GM18511 (cell line): Measurements from ENCODE around the gene B3GNT2.

Source experiments
- ATAC-seq: cut with Tn5 transposase; IDR thresholded peaks from one replicate; pipeline ENCODE4 v1.9.1; 2021; ENCODE audit warnings: mild to moderate bottlenecking, moderate library complexity; ENCODE audit not compliant: unreplicated experiment

Gene B3GNT2

DNA sequence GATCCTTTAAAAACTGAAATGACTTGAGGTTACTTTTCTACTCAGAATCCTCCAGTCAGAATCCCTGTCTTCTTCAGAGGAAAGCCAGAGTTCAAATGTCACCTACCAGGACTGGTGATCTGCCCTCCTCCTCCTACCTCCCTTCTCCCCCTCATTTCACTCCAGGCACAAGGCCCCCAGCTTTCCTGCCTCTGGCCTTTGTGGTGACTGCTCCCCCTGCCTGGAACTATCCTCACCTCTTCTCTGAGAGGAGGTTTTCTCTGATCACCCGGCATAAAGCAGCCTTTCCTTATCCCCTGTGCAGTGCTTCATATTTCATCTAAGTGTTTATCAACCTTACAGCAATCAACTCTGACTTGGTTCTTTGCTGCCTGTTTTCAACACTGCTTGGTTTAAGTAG is 6.8 kb downstream of the B3GNT2 start:
- no peak for ATAC-seq

DNA sequence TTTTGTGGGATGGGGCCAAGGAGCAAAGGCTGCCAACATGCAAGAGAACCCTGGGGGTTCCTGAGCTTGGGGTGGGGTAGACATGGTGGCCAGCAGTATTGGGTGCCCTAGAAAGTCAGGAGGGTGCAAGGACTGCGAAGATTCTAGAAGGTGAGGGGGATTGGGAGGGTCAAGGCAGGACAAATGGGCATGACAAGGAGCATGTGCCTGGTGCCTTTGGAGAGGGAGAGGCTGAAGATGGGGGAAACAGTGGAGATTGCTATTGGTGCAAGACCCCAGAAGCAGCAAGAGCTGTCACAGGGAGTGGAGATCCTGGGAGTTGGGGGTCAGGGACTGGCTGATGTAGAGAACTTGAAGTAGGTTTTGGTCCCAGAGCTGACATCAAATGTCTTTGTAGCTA is 7.5 kb downstream of the B3GNT2 start:
- no peak for ATAC-seq

DNA sequence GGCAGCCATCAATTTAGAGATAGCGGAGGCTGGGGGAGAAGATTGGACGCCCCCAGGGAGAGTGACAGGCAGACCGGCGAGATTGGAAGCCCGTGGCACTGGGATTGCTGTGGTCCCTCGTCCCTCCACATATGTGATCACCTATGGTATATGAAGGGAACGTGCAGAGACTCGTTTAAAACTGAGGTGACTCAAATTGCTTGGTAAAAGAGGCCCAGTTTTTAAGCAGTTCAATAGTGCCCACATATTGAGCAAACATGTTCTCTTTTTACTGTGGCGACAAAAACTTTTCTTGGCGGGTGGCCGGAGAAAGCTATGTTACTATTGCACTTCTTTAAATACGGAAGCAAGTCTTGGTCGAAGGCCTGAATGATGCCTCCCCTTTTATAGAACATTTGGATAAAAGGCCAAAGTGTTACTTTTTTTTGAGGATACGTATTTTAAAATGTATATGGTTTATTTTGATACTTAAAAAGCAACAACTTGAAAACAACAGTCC is 9.1 kb downstream of the B3GNT2 start:
- ATAC-seq, result no peak

DNA sequence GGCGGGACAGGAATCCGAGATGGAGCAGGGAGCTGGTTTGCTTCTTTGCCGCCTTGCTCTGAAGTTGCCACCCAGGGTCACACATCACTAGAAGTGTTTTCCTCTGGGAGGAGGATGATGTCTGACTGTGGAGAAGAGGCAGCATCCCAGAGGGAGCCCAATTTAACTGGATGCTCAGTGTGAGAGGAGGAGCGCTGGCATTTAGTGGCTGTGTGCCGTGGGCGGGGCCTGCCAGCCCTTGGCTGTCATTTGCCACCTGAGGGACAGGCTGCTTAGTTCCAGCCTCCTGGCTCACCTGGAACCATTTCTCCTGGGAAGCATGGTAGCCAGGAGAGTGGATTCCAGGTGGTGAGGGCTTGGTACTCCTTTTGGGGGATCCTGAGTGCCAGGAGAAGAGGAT is 9.6 kb downstream of the B3GNT2 start:
- ATAC-seq, result no peak

DNA sequence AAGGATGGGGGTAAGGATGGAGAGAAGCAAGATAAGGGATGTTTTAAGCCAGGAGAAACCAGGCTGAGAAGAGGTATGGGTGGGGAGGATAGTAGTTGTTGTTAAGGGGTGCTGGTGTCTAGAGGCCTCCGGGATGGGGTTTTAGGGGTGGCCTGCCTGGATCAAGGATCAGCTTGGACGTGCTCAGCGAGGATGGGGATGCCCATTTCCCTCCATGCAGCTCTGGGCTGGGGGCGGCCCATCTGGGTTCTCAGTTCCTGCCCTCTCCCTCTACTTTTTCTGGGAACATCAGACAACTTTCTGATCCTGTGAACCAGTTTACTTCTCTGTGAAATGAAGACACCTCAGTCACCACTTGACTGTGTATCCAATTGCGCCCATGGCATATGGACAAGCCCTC is 10.1 kb downstream of the B3GNT2 start:
- ATAC-seq, result no peak

DNA sequence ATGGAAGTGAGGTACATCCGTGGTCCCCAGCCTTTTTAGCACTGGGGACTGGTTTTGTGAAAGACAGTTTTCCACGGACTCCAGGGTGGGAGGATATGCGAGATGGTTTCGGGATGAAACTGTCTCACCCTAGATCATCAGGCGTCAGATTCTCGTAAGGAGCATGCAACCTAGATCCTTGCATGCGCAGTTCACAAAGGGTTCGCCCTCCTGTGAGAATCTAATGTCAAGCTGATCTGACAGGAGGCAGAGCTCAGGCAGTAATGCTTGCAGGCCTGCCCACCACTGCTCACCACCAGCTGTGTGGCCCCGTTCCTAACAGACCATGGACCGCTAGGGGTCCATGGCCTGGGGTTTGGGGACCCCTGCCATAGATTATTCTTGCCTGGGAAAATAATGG is 11.6 kb downstream of the B3GNT2 start:
- no peak for ATAC-seq

DNA sequence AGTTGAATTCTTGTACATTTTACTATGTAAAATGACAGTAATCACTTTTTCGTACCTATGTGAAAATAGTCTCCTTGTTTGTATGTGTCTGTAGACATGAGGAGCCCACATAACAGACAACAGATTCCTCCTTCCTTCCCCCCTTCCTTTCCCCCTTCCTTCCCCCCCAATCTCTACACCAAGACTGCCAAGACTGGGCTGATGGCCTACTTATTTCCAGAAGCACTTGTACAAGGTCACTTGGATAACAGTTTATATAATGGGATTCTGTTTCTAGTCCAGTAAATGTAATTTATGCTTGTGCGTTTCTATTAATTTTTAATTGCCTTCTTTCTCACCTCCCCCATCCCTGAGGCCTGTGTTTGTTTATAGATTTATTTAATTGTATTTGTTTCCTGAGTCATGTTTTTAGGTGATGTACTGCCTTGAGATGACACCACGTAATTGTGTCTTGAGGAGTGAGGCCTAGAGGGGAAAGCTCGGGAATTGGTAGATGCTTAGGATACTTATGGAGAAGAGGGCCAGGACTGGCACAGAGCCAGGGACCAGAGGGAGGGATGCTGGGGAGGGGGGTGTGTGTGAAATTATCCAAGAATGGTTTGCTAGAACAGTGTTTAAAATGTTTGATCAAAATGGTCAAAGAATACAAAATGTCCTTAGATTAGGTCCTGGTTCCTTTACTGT is 12.3 kb downstream of the B3GNT2 start:
- ATAC-seq, result no peak

DNA sequence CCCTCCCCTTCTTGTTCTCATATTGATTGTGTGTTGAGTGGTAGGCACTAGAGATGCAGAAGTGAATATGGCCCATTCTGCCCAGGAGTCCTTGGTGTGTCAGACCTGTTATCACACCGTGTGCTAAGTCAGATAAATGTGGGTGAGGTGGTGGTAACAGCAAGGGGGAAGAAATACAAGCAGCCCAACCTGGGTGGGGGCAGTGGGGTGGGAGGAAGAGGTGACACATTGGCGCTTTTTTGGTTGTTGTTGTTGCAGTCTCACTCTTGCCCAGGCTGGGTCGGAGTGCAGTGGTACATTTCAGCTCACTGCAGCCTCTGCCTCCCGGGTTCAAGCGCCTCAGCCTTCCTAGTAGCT is 12.8 kb downstream of the B3GNT2 start:
- no peak for ATAC-seq

DNA sequence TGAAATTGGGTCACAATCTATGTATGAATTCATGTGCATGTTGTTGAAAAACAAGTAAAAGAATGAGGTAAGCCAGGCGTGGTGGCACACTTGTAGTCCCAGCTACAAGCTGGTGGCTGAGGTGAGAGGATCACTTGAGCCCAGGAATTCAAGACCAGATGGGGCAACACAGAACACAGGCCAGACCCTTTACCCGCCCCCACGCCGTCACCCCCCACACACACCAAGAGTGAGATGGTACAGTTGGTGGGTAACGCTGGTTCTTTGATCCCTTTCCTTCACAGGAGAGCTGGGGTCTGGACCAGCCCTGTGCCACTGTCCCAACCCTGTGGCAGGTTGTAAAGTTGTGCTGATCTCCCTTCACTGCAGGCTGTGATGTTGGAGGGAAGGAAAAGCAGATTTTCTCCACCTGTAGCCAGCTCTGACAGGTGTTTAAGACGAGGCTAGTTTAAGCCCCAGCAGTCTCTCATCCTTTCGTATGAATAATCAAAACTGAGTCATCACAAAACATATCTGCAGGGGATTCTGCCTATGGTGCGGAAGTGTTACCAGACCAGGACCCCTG is 13.6 kb downstream of the B3GNT2 start:
- ATAC-seq, result no peak

DNA sequence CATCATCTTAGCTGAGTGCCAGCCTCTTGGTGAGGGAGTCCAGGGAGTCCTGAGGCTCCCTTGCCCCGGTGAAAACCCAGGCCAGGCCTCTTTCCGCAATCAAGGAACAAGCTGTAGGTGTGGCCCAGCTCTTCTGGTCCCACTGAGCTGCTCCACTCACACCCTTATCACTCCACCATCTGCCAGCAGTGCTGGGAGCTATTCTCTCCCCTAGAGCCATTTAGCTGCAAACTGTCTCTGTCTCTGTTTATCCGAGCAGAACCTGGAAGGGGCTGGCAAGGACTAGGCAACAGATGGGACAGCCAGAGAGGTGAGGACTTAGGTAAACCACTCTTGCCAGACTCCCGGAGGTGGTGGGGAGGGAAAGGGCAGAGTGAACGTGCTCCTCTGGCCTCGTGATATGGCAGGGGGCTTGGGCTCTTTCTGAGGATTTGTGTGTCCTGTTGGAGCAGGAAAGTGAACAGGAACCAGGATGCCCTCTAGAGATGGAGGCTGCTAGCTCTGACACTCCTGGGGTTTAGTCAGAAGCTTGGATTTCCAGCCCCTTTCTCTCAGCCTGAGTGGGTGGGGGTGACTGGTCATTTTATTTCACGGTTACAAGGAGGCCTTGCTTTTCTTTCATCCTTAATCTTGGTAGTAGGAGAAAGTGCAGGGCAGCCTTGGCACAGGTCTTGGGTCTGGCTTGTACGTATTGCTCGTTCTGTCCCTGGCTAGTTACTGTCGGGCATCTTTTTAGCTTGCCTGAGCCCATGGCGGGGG is 19.6 kb downstream of the B3GNT2 start:
- ATAC-seq, result no peak

DNA sequence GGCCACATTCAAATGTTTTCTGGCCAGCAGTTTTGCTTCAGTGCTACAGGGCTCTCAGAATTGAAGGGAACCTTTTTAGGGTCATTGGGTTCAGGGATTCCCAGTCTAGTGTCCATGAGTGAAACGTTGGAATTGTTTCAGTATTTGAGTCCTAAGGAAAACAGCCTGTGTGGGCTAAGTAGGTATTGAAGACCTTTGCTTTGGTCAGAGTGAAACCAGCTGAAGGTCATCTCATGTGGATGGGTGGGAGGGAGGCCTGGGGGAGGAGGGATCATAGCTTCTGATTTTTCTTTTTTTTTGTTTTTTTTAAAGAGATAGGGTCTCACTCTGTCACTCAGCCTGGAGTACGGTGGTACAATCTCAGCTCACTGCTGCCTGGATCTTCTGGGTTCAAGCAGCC is 20.2 kb downstream of the B3GNT2 start:
- ATAC-seq, result no peak

DNA sequence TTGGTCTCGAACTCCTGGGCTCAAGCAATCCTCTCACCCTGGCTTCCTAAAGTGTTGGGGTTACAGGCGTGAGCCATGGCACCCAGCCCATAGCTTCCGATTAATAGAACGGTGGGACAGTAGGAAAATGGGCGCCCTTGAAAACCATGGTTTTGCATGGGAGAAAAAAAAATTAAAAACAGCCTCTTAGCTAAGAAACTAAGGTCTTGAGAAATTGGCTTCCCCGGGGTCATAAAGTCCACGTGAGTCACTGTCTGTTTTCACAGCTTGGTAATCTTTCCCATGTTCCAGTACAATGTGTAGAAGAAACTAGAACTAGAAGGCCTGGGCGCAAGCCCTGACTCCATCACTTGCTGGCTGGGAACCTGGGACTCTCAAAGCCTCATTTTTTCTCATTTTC is 20.7 kb downstream of the B3GNT2 start:
- ATAC-seq, result no peak

DNA sequence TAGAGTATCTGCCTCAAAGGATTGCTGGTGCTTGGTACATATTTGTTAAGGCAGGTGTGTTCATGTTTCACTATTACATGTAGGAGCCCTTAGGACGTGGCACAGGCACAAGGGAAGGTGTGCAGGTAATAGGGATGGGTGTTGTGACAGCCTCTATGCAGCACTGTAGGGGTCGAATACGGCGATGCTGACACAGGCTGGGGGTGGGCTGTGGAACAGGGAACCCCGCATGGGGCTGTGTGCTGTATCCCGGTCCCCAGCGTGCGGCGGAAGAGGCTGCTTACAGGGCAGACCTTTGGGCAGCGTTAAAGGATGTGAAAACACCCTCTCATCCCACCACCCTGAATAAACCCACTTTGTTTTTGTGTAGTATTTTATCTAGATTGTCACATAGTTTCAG is 21.5 kb downstream of the B3GNT2 start:
- no peak for ATAC-seq

DNA sequence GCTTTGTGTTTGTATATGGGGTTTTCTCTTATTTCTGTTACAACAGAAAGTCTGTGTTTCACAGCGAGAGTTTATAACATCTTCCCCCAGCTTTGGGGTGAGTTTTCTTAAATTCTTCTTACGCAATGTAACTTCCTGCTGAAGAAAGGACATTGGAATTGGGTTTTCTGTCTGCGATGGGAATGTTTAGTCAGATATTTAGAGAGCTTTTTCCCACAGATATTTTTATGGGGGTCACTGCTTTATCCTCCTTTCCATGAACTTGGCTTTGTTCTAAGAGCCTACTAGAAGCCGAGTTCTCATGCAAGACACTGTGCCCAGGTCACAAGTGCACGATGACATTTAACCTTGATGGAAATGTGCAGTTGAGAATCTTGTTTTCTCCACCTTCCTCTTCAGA is 22.1 kb downstream of the B3GNT2 start:
- ATAC-seq, result no peak

DNA sequence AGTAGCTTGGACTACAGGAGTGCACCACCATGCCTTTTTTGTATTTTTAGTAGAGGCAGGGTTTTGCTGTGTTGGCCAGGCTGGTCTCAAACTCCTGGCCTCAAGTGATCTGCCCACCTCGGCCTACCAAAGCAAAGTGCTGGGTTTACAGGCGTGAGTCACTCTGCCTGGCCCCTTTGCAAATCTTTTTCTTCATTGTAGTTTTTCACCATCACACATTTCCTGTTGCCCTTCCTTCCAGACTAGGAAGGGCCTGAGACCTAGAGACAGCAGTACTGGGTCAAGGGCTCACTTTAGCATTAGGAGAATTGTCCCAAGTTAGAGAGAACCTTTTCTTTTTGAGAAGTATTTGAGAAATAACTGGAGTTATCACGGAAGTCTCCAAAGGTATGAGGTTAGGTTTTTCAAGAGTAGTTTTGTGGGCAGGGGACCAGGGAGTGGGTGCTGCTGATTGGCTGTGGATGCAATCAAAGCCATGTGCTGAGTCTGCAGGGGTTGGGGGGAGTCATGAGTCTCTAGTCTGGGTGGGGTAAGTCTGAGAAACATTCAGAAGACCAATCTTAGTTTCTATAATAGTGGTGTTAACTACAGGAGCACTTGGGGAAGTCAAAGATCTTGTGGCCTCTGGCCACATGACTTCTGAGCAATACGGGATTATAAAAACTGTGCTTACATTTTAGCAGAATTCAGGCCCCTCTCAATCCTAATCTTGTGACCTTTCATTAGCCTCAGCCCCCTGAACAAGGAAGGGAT is 23.7 kb downstream of the B3GNT2 start:
- ATAC-seq, result no peak

DNA sequence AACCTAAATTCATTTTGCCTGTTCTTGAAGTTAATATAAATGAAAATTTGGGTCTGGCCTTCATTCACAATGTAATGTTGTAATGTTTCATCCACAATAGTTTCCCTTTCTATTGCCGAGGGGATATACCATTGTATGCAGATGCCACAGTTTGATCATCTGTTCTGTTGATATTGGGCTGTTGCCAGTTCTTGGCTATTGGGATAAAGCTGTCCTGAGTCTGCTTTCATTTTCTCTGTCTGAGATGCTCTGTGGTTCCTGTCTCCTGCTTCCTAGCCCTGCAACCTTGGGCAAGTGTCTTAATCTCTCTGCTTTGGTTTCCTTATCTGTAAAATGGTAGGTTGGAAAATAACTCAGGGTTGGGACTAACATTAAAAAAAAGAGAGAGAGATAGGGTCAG is 25.2 kb downstream of the B3GNT2 start:
- no peak for ATAC-seq

DNA sequence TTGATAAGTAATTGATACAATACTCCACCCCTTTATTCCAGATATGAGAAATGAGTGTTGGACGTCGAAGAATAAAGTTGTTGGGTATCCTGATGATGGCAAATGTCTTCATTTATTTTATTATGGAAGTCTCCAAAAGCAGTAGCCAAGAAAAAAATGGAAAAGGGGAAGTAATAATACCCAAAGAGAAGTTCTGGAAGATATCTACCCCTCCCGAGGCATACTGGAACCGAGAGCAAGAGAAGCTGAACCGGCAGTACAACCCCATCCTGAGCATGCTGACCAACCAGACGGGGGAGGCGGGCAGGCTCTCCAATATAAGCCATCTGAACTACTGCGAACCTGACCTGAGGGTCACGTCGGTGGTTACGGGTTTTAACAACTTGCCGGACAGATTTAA is 26.3 kb downstream of the B3GNT2 start:
- ATAC-seq, result no peak

DNA sequence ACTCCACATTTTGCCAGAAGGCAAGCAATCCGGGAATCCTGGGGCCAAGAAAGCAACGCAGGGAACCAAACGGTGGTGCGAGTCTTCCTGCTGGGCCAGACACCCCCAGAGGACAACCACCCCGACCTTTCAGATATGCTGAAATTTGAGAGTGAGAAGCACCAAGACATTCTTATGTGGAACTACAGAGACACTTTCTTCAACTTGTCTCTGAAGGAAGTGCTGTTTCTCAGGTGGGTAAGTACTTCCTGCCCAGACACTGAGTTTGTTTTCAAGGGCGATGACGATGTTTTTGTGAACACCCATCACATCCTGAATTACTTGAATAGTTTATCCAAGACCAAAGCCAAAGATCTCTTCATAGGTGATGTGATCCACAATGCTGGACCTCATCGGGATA is 26.8 kb downstream of the B3GNT2 start:
- ATAC-seq, result no peak

DNA sequence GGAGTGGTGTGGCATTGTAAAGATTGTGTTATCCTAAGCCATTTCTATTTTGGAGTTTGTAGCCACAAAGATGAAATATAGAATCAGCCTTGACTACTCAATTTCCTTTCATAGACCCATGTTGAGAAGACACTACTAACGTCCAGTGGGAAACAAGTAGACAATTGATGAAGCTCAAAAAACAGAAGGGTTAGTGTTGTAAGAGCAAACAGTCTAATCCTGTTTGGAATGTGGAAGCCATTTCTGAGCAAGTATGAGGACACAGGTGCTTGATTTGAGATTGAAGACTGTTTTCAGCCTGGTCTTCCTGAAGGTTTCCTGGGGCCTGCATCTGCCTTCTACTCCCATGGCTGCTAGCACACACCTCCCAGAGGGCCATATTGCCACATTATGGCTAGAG is 29.1 kb downstream of the B3GNT2 start:
- ATAC-seq, result no peak

DNA sequence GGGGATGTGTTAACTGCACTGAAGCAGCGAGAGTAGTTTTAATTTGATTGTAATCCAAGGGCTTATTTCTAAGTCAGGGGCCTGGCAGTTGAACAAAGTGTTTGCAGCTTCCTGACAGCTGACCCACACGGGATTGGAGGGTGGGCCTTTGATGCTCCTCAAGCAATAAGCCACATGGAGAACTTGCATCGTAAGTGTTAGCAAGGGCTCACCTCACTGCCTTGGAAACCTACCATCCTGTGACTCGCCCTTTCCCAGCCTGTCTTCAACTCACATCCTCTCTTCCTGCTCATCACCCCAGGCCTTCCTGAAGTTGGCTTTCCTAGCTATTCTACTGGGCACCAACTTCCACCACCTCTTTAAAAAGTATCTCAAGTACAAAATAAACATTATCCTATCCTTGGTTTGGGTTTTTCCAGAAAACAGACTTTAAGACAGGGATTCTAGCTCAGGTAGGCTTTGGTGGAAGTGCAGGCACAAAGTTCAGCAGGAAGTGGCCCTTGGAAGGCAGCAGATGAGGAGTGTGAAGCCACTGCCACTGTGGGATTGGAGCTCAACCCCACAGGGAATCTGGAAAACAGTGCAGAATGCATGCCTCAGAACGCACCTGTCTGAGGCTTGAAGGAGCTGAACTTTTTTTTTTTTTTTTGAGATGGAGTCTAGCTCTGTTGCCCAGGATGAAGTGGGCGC is 31.6 kb downstream of the B3GNT2 start:
- no peak for ATAC-seq

DNA sequence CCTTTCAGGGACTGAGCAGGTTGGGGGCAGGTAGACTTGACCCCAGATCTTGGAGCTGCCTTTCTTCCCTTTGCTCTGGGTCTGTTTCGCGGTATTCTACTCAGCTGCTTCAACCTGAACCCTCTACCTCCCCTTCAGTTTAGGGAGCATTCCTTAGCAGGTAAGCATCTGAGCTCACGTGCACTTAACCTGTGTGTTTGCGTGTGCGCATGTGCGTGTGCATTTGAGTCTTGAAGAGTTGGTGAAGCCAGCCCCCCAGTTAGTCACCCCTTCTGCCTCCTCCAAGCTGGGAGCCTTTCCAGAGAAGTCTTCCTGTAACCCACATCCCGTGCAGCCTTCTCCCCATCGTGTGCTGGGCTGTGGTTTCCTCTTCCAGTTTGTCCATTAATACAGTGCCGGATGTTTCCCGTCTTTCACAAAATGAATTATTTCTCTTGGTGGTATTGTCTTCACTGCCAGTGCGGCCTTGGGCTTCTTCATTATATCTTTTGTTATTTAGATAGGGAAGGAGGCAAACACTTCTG is 33.2 kb downstream of the B3GNT2 start:
- ATAC-seq, result no peak
